DMS153 treated with DMSO at 0.1 percent for 48 hours (cell line): ENCODE measurements around the gene PIGB.
"Not testable (repeated sequence)": the region's sequence is repeated elsewhere in the genome, so short reads cannot be mapped to it uniquely, and the experiment has no call there.

Experiments used
- DNase-seq: peaks from one replicate; lab custom pipeline; 2025; ENCODE audit not compliant: unreplicated experiment; lab: John Stamatoyannopoulos, UW

The PIGB gene

DNA sequence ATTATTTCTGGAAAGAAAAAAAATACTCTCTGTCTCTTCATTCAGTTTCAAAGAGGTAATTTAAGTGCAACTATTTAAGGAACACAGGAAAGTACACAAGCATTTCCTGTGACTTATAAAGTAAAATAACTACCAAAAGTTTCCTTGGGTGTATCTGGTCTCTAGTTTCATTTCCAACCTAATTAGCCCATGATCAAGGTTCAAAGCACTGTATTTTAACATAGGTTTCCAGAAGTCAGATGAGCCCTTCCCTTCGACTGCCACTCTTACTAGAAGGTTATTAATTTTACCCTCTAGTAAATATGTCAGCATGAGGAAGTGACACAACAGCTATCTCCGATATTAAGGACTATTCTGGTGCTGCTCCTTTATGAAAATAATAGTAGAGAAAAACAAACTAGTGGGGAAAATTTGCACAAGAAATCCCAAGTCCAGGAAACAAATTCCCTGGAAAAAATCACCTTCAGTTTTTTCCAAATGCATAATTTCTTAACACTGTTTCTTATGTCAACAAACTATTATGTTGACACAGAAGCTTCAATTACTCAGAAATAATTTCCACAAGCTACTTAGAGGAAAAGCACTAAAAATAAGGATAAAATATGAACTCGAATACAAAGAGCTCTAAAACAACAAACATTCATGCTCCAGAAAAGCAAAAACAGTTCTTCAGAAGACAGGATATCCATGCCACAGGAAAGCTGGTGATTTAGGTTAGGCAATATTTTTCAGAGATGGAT, 53.8 kb downstream of the PIGB start:
- DNase-seq, result no peak

GRCh38 chr15:55379095-55379494, 60.1 kb downstream of the PIGB start:
- DNase-seq, result no peak

GRCh38 chr15:55381595-55381994, 62.6 kb downstream of the PIGB start:
- no peak for DNase-seq

GRCh38 chr15:55383687-55384086, 64.7 kb downstream of the PIGB start:
- DNase-seq, result no peak

DNA sequence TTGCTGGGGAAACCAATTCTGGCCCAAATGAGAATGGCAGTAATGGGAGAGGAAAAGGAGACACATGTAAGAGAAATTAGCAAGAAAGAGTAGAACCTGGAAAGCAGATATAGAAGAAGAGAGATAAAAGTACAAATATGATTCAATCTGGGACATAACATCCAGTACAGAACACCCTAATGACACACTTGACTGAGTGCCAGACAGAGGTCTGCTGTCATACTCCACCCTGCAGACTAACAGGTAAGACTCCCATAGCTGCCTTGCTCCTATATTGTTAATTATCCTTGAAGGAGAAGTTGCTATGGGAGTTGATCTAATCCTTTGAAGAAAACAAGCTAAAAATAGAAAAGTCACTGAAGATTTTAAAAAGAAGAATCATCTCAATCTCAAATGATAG, 68.0 kb downstream of the PIGB start:
- DNase-seq, result no peak

DNA sequence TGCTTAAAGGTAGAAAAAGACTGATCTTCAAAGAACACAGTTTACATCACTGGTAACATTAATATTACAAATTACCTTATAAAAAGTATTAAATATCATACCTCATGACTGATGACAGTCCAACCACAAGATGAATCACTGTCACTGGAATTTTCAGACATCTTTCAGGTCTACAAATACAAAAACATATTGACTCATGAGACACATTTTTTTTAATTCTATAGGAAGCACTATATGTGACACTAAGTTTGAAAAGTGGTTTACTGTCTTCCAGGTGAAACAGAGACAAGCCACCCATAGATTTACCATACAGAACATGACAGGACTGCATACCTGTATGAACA, 70.2 kb downstream of the PIGB start:
- no peak for DNase-seq

DNA sequence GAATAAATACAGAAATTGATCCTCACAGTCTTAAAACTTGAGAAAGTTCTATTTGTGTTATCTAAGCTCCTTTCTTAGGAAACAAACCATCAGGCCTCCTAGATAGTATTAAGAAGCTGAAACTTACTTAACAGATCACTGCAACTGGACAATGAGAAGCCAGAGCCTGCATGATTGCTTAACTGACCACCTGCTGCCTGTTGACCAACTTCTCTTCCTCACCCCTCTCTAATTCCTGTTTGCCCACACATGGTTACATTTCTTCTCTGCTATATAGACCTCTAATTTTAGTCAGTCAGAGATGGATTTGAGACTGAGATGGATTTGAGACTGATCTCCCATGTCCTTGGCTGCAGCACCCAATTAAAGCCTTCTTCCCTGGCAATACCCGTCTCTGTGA, 75.7 kb downstream of the PIGB start:
- DNase-seq, result no peak

GRCh38 chr15:55398243-55398642, 79.2 kb downstream of the PIGB start:
- DNase-seq, result no peak

DNA sequence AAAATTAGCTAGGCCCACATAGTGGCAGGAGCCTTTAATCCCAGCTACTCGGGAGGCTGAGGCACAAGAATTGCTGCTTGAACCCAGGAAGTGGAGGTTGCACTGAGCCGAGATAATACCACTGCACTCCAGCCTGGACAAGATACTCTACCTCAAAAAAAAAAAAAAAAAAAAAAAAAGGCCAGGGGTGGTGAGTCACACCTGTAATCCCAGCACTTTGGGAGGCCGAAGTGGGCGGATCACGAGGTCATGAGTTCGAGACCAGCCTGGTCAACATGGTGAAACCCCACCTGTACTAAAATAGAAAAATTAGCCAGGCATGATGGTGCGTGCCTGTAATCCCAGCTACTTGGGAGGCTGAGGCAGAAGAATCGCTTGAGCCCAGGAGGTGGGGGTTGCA, 81.0 kb downstream of the PIGB start:
- DNase-seq, result not testable (repeated sequence)

- DNase-seq, result no peak
Measured at GRCh38 chr15:55401786-55402246, 82.8 kb downstream of the PIGB start.

- DNase-seq, result no peak
Measured at GRCh38 chr15:55402707-55403106, 83.7 kb downstream of the PIGB start.

GRCh38 chr15:55403531-55403930, 84.5 kb downstream of the PIGB start:
- no peak for DNase-seq
